Right ventricle myocardium inferior (tissue), 1 donor: ENCODE results near the gene GPR171. TPM values are rescaled to one million over a fixed set of nuclear protein-coding genes. Genes with fewer than 3 reads are reported as not detected.

Experiments used
- ATAC-seq: fragments of 200-7000 bp; cut with Tn5 transposase; one replicate; pipeline ENCODE4 v1.9.1; 2020; ENCODE audit warnings: mild to moderate bottlenecking, moderate library complexity
- DNase-seq: peaks from one replicate; pipeline ENCODE4 v3.0.0; 2021; ENCODE audit errors: missing footprints
- intact Hi-C: fragments of 100-400 bp; cut with DNase I; formaldehyde crosslinking; loops from one replicate; pipeline ENCODE4 v1.11.0; 2022
- total RNA-seq: library from RNA; stranded (reverse); fragmentation: NEBNext Ultra II Directional; extraction: Animal tissue kit (Norgen Biotek cat#: 25700); gene quantifications from one replicate; pipeline ENCODE4 v1.2.1, GENCODE V29; 2021
- donor health status: DM: no; HTN: yes; CAD: no; lungs with severe emphysema.

The GPR171 gene
- total RNA-seq, 1 donor from 2014 or later, result 0.24 TPM

DNA sequence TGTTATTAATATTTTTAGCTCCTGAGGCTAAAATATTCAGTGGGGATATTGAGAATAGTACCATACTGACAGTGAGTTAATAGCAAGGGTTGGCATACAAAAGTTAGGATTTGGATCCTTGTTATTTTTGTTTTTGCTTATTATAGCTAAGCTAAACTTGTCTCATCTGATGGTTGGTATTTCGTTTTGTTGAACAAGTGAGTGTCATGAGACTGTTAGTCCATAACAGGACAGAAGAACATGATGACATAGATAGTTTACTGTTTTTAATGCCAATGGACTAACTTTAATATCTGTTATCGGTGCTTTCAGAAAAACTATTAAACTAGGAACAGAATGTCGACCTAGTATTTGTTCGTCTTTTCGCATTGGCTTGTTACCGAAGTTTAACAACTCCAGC is 48.5 kb downstream of the GPR171 start:
- no peak for ATAC-seq
- intact Hi-C loops, result no loop called here
- no peak for DNase-seq

DNA sequence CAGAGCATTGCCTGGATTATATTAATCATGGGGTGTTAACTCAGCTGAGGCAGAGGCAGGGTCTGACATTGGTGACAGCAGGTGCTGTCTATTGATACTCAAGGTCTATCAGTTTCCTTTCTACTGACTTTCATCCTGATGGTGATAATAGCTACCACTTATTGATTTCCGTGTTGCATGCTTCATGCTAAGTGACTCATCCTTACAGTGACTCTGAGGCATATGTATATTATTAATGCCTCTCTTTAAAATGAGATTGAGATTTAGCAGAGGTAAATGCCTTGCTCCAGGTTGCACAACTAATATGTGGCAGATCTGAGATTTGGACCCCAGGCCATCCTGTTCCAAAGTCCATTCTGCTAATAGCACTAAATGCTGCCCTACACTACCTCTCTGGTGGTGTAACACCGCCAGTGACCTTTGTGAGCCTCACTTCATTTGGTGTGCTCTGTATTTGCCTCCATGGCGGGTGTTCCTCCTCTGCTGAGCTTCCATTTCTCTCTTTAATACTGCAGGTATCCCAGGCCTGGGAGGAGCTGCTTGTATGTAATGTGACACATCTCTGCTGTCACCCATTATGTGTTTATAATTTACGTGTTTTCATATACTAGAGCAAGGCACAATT is 50.4 kb downstream of the GPR171 start:
- intact Hi-C loops, result no loop called here
- ATAC-seq (no peak), DNase-seq (no peak)

Other genes starting within 250 kb of the GPR171 start
- not detected for gene CLRN1, start 230.5 kb downstream of the GPR171 start, total RNA-seq
- 0.49 TPM for gene MED12L, start 117.6 kb downstream of the GPR171 start, total RNA-seq
- 3.9 TPM for gene P2RY14, start 75.3 kb upstream of the GPR171 start, total RNA-seq
- gene GPR87, start 113.6 kb upstream of the GPR171 start, total RNA-seq, result not detected
- 1.0 TPM for gene P2RY13, start 126.3 kb upstream of the GPR171 start, total RNA-seq
- gene P2RY12, start 181.5 kb upstream of the GPR171 start, total RNA-seq, result 1.4 TPM